HepG2 (cell line): ENCODE results near the gene NRG4. TPM values are rescaled to one million over a fixed set of nuclear protein-coding genes. Genes with fewer than 3 reads are reported as not detected.

Source experiments
- ATAC-seq: fragments of 200-7000 bp; cut with Tn5 transposase; 3 replicates; pipeline ENCODE4 v1.9.1; 2020; ENCODE audit warnings: mild to moderate bottlenecking, moderate library complexity
- BruUV-seq: library from RNA; stranded (reverse); fragments of 400-500 nt; replicated peaks from 2 replicates; lab custom pipeline; 2021; lab: Mats Ljungman, UMichigan
- CTCF ChIA-PET: fragments of 300-600 bp; formaldehyde crosslinking; extraction: SDS; loops from one replicate; lab custom pipeline; 2021; ENCODE audit warnings: low total read pairs, inconsistent platforms, low intra/inter-chr PET ratio; lab: Yijun Ruan, JAX
- POLR2A ChIA-PET: fragments of 350-600 bp; sonication (Branson Sonifier 250); formaldehyde crosslinking; loops from one replicate; lab custom pipeline; 2020; ENCODE audit warnings: antibody characterized with exemption, inconsistent platforms; lab: Yijun Ruan, JAX
- DNase-seq: peaks from one replicate; pipeline ENCODE4 v3.0.0-alpha.2; 2015; ENCODE audit warnings: low spot score
- FAIRE-seq: peaks from 3 replicates; lab custom pipeline; 2011; peaks lifted over from hg19 to GRCh38; lab: Jason Lieb, UNC
- H2AFZ ChIP-seq: one replicate; pipeline ENCODE4 v1.6.1; 2011; ENCODE audit warnings: low read length, inconsistent platforms
- H3K27ac ChIP-seq: fragments of 300-600 bp; 3 replicates; pipeline ENCODE4 v1.8.0; 2011; ENCODE audit warnings: mixed run types, mild to moderate bottlenecking, mixed read lengths, low read length, inconsistent platforms; ENCODE audit not compliant: insufficient read depth; ENCODE audit errors: extremely low read length
- H3K27me3 ChIP-seq, 2 experiments: fragments of 200-600 bp in 1 of 2; 2 replicates in 1 of 2; 3 replicates in 1 of 2; pipeline versions ENCODE4 v1.6.0 to v1.8.0; 2011; ENCODE audit warnings: low read length in 2 of 2, mild to moderate bottlenecking in 2 of 2, moderate library complexity in 2 of 2, inconsistent platforms in 1 of 2; ENCODE audit not compliant: insufficient read depth in 2 of 2, control insufficient read depth in 1 of 2
- H3K36me3 ChIP-seq, 2 experiments: fragments of 200-600 bp in 1 of 2; replicated peaks in 1 of 2; 2 replicates in 1 of 2; 3 replicates in 1 of 2; pipeline versions ENCODE4 v1.5.1 to v1.8.0; 2011; ENCODE audit warnings: low read length in 2 of 2, inconsistent platforms in 1 of 2; ENCODE audit not compliant: insufficient read depth in 2 of 2, control insufficient read depth in 1 of 2
- H3K4me1 ChIP-seq: 2 replicates; pipeline ENCODE4 v1.5.1; 2012; ENCODE audit warnings: low read length, inconsistent platforms; ENCODE audit not compliant: insufficient read depth
- H3K4me2 ChIP-seq: 2 replicates; pipeline ENCODE4 v1.6.0; 2011; ENCODE audit warnings: low read depth, low read length, inconsistent platforms
- H3K4me3 ChIP-seq, 3 experiments: fragments of 200-600 bp in 1 of 3; sonication (generic), shearing (Covaris generic) in 1 of 3; replicated peaks in 1 of 3; 2 replicates each; pipeline ENCODE4 v1.5.1; 2011 to 2016; ENCODE audit warnings: low read length in 3 of 3, inconsistent platforms in 2 of 3, low read depth in 2 of 3, mild to moderate bottlenecking in 2 of 3, control low read depth in 1 of 3, mixed read lengths in 1 of 3; ENCODE audit not compliant: insufficient read depth in 1 of 3
- H3K79me2 ChIP-seq: one replicate; pipeline ENCODE4 v1.6.1; 2011; ENCODE audit warnings: low read length, inconsistent platforms; ENCODE audit not compliant: insufficient read depth
- H3K9ac ChIP-seq: 2 replicates; pipeline ENCODE4 v1.6.0; 2011; ENCODE audit warnings: mild to moderate bottlenecking, low read depth, low read length, inconsistent platforms; ENCODE audit not compliant: insufficient read depth
- H3K9me3 ChIP-seq: 2 replicates; pipeline ENCODE4 v1.5.1; 2012; ENCODE audit warnings: mild to moderate bottlenecking, low read length
- H4K20me1 ChIP-seq: 2 replicates; pipeline ENCODE4 v1.6.0; 2011; ENCODE audit warnings: inconsistent platforms, mild to moderate bottlenecking, low read length, moderate library complexity; ENCODE audit not compliant: insufficient read depth
- CENPX ChIP-seq: sonication (generic); formaldehyde crosslinking; IDR thresholded peaks from 2 replicates; pipeline ENCODE4 v1.9.0; 2021; ENCODE audit warnings: mild to moderate bottlenecking, missing genetic modification reagents, moderate library complexity
- EED ChIP-seq: sonication (generic); formaldehyde crosslinking; IDR thresholded peaks from 2 replicates; pipeline ENCODE4 v1.5.0; 2020; ENCODE audit warnings: mild to moderate bottlenecking, missing genetic modification reagents
- FOSL2 ChIP-seq: sonication (generic); formaldehyde crosslinking; IDR thresholded peaks from 2 replicates; pipeline ENCODE4 v1.4.0; 2020; ENCODE audit warnings: missing genetic modification reagents
- HMG20B ChIP-seq: conservative IDR thresholded peaks from 2 replicates; pipeline ENCODE4 v1.6.1; 2016; ENCODE audit warnings: missing genetic modification reagents, missing compliant biosample characterization
- IKZF1 ChIP-seq: fragments of 450-650 bp; IDR thresholded peaks from 2 replicates; pipeline ENCODE4 v1.7.1; 2016
- PTBP1 ChIP-seq: fragments of 200-400 bp; formaldehyde crosslinking; IDR thresholded peaks from 2 replicates; pipeline ENCODE4 v1.6.1; 2018; ENCODE audit warnings: low read length, low read depth; ENCODE audit not compliant: poor library complexity, severe bottlenecking
- RBFOX2 ChIP-seq: fragments of 200-400 bp; formaldehyde crosslinking; IDR thresholded peaks from 2 replicates; pipeline ENCODE4 v1.6.1; 2017; ENCODE audit warnings: low read depth, mild to moderate bottlenecking, low read length
- RFX1 ChIP-seq: fragments of 450-650 bp; IDR thresholded peaks from 2 replicates; pipeline ENCODE4 v1.6.1; 2017
- RFX5 ChIP-seq: IDR thresholded peaks from 2 replicates; pipeline ENCODE4 v1.6.1; 2011; ENCODE audit warnings: low read depth, low read length, improper control_type of control experiment
- SRY ChIP-seq: sonication (generic); formaldehyde crosslinking; IDR thresholded peaks from 2 replicates; pipeline ENCODE4 v1.8.0; 2022; ENCODE audit warnings: mild to moderate bottlenecking, missing genetic modification reagents
- ZFP90 ChIP-seq: sonication (generic); formaldehyde crosslinking; IDR thresholded peaks from 2 replicates; pipeline ENCODE4 v1.8.0; 2022; ENCODE audit warnings: missing genetic modification reagents, mild to moderate bottlenecking, inconsistent platforms, borderline replicate concordance
- ZNF121 ChIP-seq: sonication (generic); formaldehyde crosslinking; IDR thresholded peaks from 2 replicates; pipeline ENCODE4 v1.5.0; 2020; ENCODE audit warnings: mild to moderate bottlenecking, missing genetic modification reagents
- ZNF275 ChIP-seq: sonication (generic); formaldehyde crosslinking; IDR thresholded peaks from 2 replicates; pipeline ENCODE4 v1.8.0; 2022; ENCODE audit warnings: missing genetic modification reagents, mild to moderate bottlenecking, inconsistent platforms, borderline replicate concordance
- ZNF326 ChIP-seq: sonication (generic); formaldehyde crosslinking; IDR thresholded peaks from 2 replicates; pipeline ENCODE4 v1.4.0; 2020; ENCODE audit warnings: missing genetic modification reagents, borderline replicate concordance
- ZNF367 ChIP-seq: sonication (generic); formaldehyde crosslinking; IDR thresholded peaks from 2 replicates; pipeline ENCODE4 v1.4.0; 2020; ENCODE audit warnings: missing genetic modification reagents, borderline replicate concordance
- ZNF44 ChIP-seq: sonication (generic); formaldehyde crosslinking; IDR thresholded peaks from 2 replicates; pipeline ENCODE4 v1.5.1; 2020; ENCODE audit warnings: mild to moderate bottlenecking, missing genetic modification reagents
- ZNF614 ChIP-seq: IDR thresholded peaks from 2 replicates; pipeline ENCODE4 v1.6.1; 2018; ENCODE audit warnings: missing biosample characterization, missing genetic modification reagents, inconsistent platforms, borderline replicate concordance
- ZNF878 ChIP-seq: sonication (generic); formaldehyde crosslinking; IDR thresholded peaks from 2 replicates; pipeline ENCODE4 v1.8.1; 2023; ENCODE audit warnings: mild to moderate bottlenecking, missing genetic modification reagents, moderate library complexity
- WGBS: methylation state at CpG from one replicate; pipeline ENCODE4 v1.1.6; 2017; ENCODE audit warnings: low lambda C conversion rate; 5-methylcytosine and 5-hydroxymethylcytosine counted together
- in situ Hi-C: cut with HindIII; loops from 2 replicates; pipeline ENCODE4 v1.10.0; 2017; ENCODE audit warnings: low pct_unique_long_range_greater_than_20kb; ENCODE audit not compliant: extremely low pct_ligation_motif_present
- intact Hi-C: fragments of 100-400 bp; cut with micrococcal nuclease; formaldehyde crosslinking; loops from one replicate; pipeline ENCODE4 v1.10.0; 2022; ENCODE audit not compliant: unreplicated experiment
- polyA plus RNA-seq, 8 experiments: library from polyadenylated mRNA; depleted of rRNA in 3 of 8; stranded (reverse) in 7 of 8; unstranded in 1 of 8; fragments of >200 nt; fragmentation: Illumina TruSeq in 4 of 8; extraction: Trizol in 4 of 8; gene quantifications; 2 replicates each; pipeline versions ENCODE4 v1.2.1 to v1.2.3, GENCODE V29; 2011 to 2016; ENCODE audit warnings: low read depth in 4 of 8, missing spikeins in 1 of 8, mixed read lengths in 1 of 8; ENCODE audit not compliant: insufficient read depth in 1 of 8
- total RNA-seq, 5 experiments: library from RNA; depleted of rRNA; stranded (reverse); fragments of >200 nt; fragmentation: Illumina TruSeq; extraction: Trizol; gene quantifications; 2 replicates each; pipeline ENCODE4 v1.2.3, GENCODE V29; 2016; ENCODE audit warnings: low read depth in 1 of 5
- TF ChIP-seq, protein P1 (sequence below), 2 experiments: sonication (generic) in 1 of 2; formaldehyde crosslinking in 1 of 2; IDR thresholded peaks; 2 replicates each; pipeline versions ENCODE4 v1.4.0 to v1.6.1; 2016 to 2020; ENCODE audit warnings: borderline replicate concordance in 1 of 2, low read depth in 1 of 2, mild to moderate bottlenecking in 1 of 2, missing genetic modification reagents in 1 of 2
- TF ChIP-seq, protein P2 (sequence below): sonication (generic); formaldehyde crosslinking; IDR thresholded peaks from 2 replicates; pipeline ENCODE4 v1.4.0; 2020; ENCODE audit warnings: missing genetic modification reagents, borderline replicate concordance

Gene NRG4
- total and polyA plus RNA-seq, 2 of the 13 experiments (the other 11 are each of a cell fraction or from before 2014, with no cell fraction given), result 0.01 TPM; not detected in 1

DNA sequence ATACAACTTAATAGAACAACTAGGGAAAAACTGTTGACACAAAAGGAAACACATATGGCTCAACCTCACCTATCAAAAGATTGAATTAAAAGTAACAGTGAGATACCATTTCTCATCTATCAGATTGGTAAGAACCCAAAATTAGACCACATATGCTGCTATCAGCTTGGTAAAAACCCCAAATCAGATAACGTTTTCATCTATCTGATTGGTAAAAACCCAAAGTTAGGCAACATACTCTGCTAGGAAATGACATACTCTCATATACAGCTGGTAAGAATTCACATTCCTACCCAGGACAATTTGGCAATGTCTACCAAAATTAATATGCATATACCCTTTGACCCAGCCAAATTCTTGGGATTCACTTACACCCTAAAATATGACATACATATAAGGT, 26.3 kb downstream of the NRG4 start:
- no peak overlapping the region for H3K27ac ChIP-seq
- H3K4me1 ChIP-seq, result no peaks in the 10 kb centered on the region
- no peak for ATAC-seq
- no peaks in the 10 kb centered on the region for H4K20me1 ChIP-seq
- in situ Hi-C loops (no loop called here), intact Hi-C loops (no loop called here)
- no peaks in the 10 kb centered on the region for H3K79me2 ChIP-seq
- H3K36me3 ChIP-seq, result no peaks in the 10 kb centered on the region
- 7% methylated on average over 1 of the region's 1 CpG for WGBS
- POLR2A ChIA-PET, result no interaction called here
- CTCF ChIA-PET, result no interaction called here
- H3K4me3 ChIP-seq, result no peak overlapping the region
- H3K27me3 ChIP-seq, result no peaks in the 10 kb centered on the region
- H3K9me3 ChIP-seq, result no peaks in the 10 kb centered on the region
- no peak overlapping the region for H3K4me2 ChIP-seq
- FAIRE-seq, result no peak
- no peak overlapping the region for H2AFZ ChIP-seq
- TF ChIP-seq ZFP90 (CRISPR knock-in tag) (no peak), ZNF275 (CRISPR knock-in tag) (no peak), EED (CRISPR knock-in tag) (no peak), ZNF614 (CRISPR knock-in tag) (no peak), ZNF121 (CRISPR knock-in tag) (no peak), IKZF1 (no peak), ZNF367 (CRISPR knock-in tag) (no peak), FOSL2 (no peak), CENPX (CRISPR knock-in tag) (no peak), ZNF44 (CRISPR knock-in tag) (no peak), PTBP1 (no peak), ZNF878 (CRISPR knock-in tag) (no peak), RBFOX2 (no peak), HMG20B (CRISPR knock-in tag) (no peak), ZNF326 (no peak), RFX1 (no peak), RFX5 (no peak), SRY (CRISPR knock-in tag) (no peak)
- TF ChIP-seq, protein P1, sequence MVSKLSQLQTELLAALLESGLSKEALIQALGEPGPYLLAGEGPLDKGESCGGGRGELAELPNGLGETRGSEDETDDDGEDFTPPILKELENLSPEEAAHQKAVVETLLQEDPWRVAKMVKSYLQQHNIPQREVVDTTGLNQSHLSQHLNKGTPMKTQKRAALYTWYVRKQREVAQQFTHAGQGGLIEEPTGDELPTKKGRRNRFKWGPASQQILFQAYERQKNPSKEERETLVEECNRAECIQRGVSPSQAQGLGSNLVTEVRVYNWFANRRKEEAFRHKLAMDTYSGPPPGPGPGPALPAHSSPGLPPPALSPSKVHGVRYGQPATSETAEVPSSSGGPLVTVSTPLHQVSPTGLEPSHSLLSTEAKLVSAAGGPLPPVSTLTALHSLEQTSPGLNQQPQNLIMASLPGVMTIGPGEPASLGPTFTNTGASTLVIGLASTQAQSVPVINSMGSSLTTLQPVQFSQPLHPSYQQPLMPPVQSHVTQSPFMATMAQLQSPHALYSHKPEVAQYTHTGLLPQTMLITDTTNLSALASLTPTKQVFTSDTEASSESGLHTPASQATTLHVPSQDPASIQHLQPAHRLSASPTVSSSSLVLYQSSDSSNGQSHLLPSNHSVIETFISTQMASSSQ (IDR thresholded peaks at IDR 0.05; ENCODE audit: low read depth), result no peak
- TF ChIP-seq, protein P1 (CRISPR knock-in tag; IDR thresholded peaks at IDR 0.05; ENCODE audit: borderline replicate concordance), result no peak
- TF ChIP-seq, protein P2, sequence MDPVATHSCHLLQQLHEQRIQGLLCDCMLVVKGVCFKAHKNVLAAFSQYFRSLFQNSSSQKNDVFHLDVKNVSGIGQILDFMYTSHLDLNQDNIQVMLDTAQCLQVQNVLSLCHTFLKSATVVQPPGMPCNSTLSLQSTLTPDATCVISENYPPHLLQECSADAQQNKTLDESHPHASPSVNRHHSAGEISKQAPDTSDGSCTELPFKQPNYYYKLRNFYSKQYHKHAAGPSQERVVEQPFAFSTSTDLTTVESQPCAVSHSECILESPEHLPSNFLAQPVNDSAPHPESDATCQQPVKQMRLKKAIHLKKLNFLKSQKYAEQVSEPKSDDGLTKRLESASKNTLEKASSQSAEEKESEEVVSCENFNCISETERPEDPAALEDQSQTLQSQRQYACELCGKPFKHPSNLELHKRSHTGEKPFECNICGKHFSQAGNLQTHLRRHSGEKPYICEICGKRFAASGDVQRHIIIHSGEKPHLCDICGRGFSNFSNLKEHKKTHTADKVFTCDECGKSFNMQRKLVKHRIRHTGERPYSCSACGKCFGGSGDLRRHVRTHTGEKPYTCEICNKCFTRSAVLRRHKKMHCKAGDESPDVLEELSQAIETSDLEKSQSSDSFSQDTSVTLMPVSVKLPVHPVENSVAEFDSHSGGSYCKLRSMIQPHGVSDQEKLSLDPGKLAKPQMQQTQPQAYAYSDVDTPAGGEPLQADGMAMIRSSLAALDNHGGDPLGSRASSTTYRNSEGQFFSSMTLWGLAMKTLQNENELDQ (CRISPR knock-in tag), result no peak
- H3K9ac ChIP-seq, result no peak overlapping the region
- DNase-seq, result no peak
- no TSS peak for BruUV-seq
